Measurements from ENCODE around the gene PABPN1L.

The PABPN1L gene

GRCh38 chr16:88902744-88903143 is 36.3 kb upstream of the PABPN1L start:
- TF ChIP-seq REST (IDR thresholded peaks at IDR 0.05; ENCODE audit: insufficient read depth in 1 of 2, low read depth in 2 of 2, low read length in 2 of 2), result no peak
- TF ChIP-seq POLR2AphosphoS5 (IDR thresholded peaks at IDR 0.05; ENCODE audit: low read depth, low read length), result no peak
- TF ChIP-seq SIN3A (IDR thresholded peaks at IDR 0.05; ENCODE audit: borderline replicate concordance, insufficient read depth, low read length), result no peak
- no peak for TF ChIP-seq FOXP2 (optimal IDR thresholded peaks at IDR 0.05; ENCODE audit: borderline replicate concordance, extremely low read depth, extremely low read length, insufficient read depth)
- no peak for TF ChIP-seq TAF1 (IDR thresholded peaks at IDR 0.05; ENCODE audit: borderline replicate concordance, insufficient read depth, low read length)

- TF ChIP-seq SIN3A (IDR thresholded peaks at IDR 0.05; ENCODE audit: borderline replicate concordance, insufficient read depth, low read length), result no peak
- no peak for TF ChIP-seq POLR2AphosphoS5 (IDR thresholded peaks at IDR 0.05; ENCODE audit: low read depth, low read length)
- no peak for TF ChIP-seq FOXP2 (optimal IDR thresholded peaks at IDR 0.05; ENCODE audit: borderline replicate concordance, extremely low read depth, extremely low read length, insufficient read depth)
- no peak for TF ChIP-seq TAF1 (IDR thresholded peaks at IDR 0.05; ENCODE audit: borderline replicate concordance, insufficient read depth, low read length)
- no peak for TF ChIP-seq REST (IDR thresholded peaks at IDR 0.05; ENCODE audit: insufficient read depth in 1 of 2, low read depth in 2 of 2, low read length in 2 of 2)
Observed at GRCh38 chr16:88901718-88902337, 35.4 kb upstream of the PABPN1L start.

GRCh38 chr16:88900662-88901052 is 34.2 kb upstream of the PABPN1L start:
- TF ChIP-seq FOXP2 (optimal IDR thresholded peaks at IDR 0.05; ENCODE audit: borderline replicate concordance, extremely low read depth, extremely low read length, insufficient read depth), result no peak
- TF ChIP-seq TAF1 (IDR thresholded peaks at IDR 0.05; ENCODE audit: borderline replicate concordance, insufficient read depth, low read length), result no peak
- no peak for TF ChIP-seq REST (IDR thresholded peaks at IDR 0.05; ENCODE audit: insufficient read depth in 1 of 2, low read depth in 2 of 2, low read length in 2 of 2)
- no peak for TF ChIP-seq SIN3A (IDR thresholded peaks at IDR 0.05; ENCODE audit: borderline replicate concordance, insufficient read depth, low read length)
- no peak for TF ChIP-seq POLR2AphosphoS5 (IDR thresholded peaks at IDR 0.05; ENCODE audit: low read depth, low read length)

- no peak for TF ChIP-seq POLR2AphosphoS5 (IDR thresholded peaks at IDR 0.05; ENCODE audit: low read depth, low read length)
- no peak for TF ChIP-seq FOXP2 (optimal IDR thresholded peaks at IDR 0.05; ENCODE audit: borderline replicate concordance, extremely low read depth, extremely low read length, insufficient read depth)
- no peak for TF ChIP-seq SIN3A (IDR thresholded peaks at IDR 0.05; ENCODE audit: borderline replicate concordance, insufficient read depth, low read length)
- TF ChIP-seq TAF1 (IDR thresholded peaks at IDR 0.05; ENCODE audit: borderline replicate concordance, insufficient read depth, low read length), result no peak
- TF ChIP-seq REST (IDR thresholded peaks at IDR 0.05; ENCODE audit: insufficient read depth in 1 of 2, low read depth in 2 of 2, low read length in 2 of 2), result no peak
Observed at GRCh38 chr16:88899901-88900661, 33.6 kb upstream of the PABPN1L start.

All from PFSK-1 (cell line).